GM18505 (cell line): ENCODE data around the gene PGGT1B.

ENCODE experiments used
- ATAC-seq: cut with Tn5 transposase; IDR thresholded peaks from one replicate; pipeline ENCODE4 v1.9.1; 2021; ENCODE audit not compliant: unreplicated experiment
- POLR2A ChIP-seq: IDR thresholded peaks from 4 replicates; pipeline ENCODE4 v1.6.1; 2011; ENCODE audit warnings: borderline replicate concordance; ENCODE audit not compliant: insufficient read depth, insufficient read length; ENCODE audit errors: extremely low read depth

PGGT1B gene

DNA sequence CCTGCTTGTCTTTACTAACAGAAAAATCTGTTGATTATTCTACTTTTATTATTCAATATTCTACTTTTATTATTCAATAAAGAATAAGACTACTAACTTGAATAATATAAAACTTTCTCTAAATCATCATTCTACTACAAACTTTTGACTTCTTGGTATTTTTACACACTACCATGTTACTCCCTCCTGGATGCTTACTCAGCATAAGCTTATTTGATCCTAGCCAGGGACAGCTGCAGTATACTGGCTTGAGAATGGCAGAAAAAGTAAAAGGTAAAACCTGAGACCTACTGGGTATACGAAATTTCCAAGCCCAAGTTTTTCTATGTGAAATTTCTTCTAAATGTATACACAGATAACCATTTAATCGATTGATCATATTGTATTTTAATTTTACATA lies 26.1 kb downstream of the PGGT1B start:
- no peak for ATAC-seq
- TF ChIP-seq POLR2A, result no peak

GRCh38 chr5:115231598-115231997 lies 31.1 kb downstream of the PGGT1B start:
- no peak for TF ChIP-seq POLR2A
- no peak for ATAC-seq

- ATAC-seq, result no peak
- TF ChIP-seq POLR2A, result no peak
Measured at GRCh38 chr5:115229606-115230005, 33.1 kb downstream of the PGGT1B start.

- no peak for TF ChIP-seq POLR2A
- no peak for ATAC-seq
Measured at GRCh38 chr5:115227281-115227680, 35.4 kb downstream of the PGGT1B start.

GRCh38 chr5:115214541-115214940 lies 48.1 kb downstream of the PGGT1B start:
- no peak for ATAC-seq
- TF ChIP-seq POLR2A, result no peak

GRCh38 chr5:115209279-115209678 lies 53.4 kb downstream of the PGGT1B start:
- peak; percentile 99 for ATAC-seq
- no peak for TF ChIP-seq POLR2A

DNA sequence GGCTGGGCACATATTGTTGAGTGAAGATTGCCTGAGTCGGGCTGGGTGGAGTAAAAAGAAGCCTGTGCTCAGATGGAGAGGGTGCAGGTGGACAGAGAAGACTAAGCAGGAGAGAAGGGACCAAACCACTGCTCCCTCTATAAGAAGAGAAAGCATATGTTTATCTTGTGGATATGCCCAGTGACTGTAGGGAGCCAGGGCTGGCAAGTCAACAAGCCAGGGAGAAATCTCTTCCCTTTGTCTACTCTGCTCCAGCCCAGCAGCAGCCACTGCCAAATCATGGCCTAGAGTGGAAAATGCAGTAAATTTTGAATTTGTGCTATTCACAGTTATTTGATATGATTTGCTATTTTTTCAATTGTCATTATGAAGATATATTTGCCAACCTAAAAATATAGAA lies 59.7 kb downstream of the PGGT1B start:
- TF ChIP-seq POLR2A, result no peak
- ATAC-seq, result no peak

DNA sequence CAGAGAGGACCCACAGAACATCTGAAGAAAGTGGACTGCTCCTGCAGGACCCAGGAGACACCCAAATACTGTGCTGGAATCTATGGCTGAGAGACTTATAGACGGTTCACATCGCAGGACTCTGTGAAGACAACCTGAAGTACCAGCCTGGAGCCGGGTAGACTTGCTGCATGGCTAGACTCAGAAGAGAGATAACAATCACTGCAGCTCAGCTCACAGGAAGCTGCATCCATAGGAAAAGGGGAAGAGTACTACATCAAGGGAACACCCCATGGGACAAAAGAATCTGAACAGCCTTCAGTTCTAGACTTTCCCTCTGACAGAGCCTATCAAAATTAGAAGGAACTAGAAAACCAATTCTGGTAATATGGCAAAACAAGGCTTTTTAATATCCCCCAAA lies 66.5 kb downstream of the PGGT1B start:
- ATAC-seq, result no peak
- TF ChIP-seq POLR2A, result no peak

DNA sequence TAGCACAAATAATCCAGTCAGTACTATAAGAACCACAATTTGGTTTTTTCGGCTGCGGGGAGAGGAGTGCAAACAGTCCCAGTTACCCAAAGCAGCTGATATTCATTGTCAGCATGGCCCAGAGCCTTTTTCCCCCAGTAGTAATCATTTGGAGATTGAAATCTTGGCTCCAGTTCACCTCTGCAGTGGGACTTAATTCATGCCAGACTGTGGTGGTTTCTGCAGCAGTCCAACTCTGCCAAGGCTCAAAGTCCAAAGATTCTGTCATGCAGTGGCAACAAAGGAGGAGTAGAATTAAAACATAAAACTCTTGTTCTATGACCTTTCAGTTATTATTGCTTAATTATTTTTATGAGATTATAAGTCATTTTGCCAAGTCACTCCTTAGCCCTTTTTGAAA lies 68.0 kb downstream of the PGGT1B start:
- no peak for ATAC-seq
- TF ChIP-seq POLR2A, result no peak

GRCh38 chr5:115193295-115193694 lies 69.4 kb downstream of the PGGT1B start:
- ATAC-seq, result no peak
- TF ChIP-seq POLR2A, result no peak

GRCh38 chr5:115192098-115192497 lies 70.6 kb downstream of the PGGT1B start:
- no peak for ATAC-seq
- TF ChIP-seq POLR2A, result no peak

- no peak for TF ChIP-seq POLR2A
- no peak for ATAC-seq
Measured at GRCh38 chr5:115191474-115192031, 71.1 kb downstream of the PGGT1B start.

GRCh38 chr5:115190388-115190787 lies 72.3 kb downstream of the PGGT1B start:
- no peak for TF ChIP-seq POLR2A
- no peak for ATAC-seq

DNA sequence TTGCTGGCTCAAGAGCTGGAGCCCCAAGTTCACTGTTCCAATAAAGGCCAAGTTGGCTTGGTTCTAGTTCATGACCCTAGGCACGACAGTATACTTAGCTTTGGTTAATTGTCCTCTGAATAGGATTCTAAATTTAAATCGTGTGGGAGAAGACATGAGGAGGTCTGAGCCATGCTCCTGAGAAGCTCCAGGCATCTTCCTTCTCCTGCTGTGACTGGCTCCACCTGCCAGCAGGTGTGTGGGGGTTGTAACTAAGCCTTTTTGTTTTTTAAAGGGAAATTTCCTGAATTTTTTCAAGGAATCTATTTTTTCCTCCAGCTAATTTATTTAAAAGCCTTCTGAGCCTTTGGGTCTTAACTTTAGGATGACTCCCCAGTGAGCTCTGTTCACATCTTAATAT lies 72.8 kb downstream of the PGGT1B start:
- no peak for TF ChIP-seq POLR2A
- no peak for ATAC-seq

DNA sequence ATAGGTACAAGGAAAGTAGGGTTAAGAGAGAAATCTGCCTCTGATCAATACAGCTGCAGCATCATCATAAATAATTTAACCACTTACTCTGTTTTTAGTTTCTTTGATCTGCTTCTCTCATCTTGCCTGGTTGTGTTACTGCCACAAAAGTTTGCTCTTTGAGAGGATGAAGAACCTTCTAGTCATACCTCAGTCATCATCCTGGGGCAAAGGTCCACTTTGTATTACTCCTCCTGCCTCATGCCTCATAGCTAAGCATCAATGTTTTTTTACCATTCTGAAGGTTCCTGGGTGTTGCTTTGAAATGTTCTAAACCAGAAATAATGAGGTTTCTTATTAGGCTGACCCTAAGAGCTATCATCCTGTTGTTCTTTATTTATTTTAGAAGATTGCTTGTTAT lies 75.9 kb downstream of the PGGT1B start:
- no peak for TF ChIP-seq POLR2A

More for the DNA sequence above, 75.9 kb downstream of the PGGT1B start:
- no peak for ATAC-seq
